HG02943 (cell line): ENCODE measurements around the gene DHODH.
"Not testable (repeated sequence)": the region's sequence is repeated elsewhere in the genome, so short reads cannot be mapped to it uniquely, and the experiment has no call there.

Source experiments
- ATAC-seq: cut with Tn5 transposase; IDR thresholded peaks from one replicate; pipeline ENCODE4 v1.9.1; 2021; ENCODE audit warnings: mild to moderate bottlenecking, low read depth, moderate library complexity; ENCODE audit not compliant: unreplicated experiment

Gene DHODH

DNA sequence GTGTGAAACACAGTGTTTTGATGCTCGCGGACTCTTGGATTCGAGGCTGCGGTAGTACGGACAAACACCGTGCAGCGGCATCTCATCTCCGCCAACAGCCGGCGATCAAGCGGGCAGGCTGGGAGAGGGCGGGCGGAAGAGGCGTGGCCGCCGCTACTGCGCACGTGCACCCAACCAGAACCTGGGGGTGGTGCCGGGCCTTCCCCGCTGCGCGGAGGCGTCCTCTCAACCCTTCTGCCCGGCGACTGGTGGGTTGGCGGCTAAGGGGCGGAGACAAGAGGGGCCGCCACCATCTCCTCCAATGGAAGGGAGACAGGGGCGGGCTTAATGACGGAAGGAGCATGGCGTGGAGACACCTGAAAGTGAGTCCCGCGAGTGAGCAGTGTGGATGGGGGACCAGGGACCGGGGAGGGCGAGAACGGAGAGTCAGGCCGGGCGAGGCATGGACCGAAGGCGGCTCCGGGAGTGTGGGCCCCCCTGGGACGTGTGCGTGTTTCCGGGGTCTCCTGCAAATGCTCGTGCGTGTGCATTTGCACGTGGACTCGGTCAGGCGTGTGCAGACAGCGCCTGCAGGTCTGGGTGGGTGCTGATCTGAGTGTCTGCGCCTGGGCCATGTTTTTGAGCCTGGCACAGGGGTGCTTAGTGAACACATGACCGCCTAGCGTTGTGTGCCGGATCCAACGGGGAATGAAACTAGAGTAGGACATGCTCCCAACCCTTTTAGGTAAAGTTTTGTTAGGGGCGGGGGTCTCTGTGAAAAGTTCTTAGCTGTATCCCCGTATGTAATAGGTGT is at the start of gene DHODH:
DHODH (plus strand) TSS at position 321 of the 793 bp plus-strand sequence; CDS start at position 342, 21 bp downstream.
- peak; percentile 98 for ATAC-seq

DNA sequence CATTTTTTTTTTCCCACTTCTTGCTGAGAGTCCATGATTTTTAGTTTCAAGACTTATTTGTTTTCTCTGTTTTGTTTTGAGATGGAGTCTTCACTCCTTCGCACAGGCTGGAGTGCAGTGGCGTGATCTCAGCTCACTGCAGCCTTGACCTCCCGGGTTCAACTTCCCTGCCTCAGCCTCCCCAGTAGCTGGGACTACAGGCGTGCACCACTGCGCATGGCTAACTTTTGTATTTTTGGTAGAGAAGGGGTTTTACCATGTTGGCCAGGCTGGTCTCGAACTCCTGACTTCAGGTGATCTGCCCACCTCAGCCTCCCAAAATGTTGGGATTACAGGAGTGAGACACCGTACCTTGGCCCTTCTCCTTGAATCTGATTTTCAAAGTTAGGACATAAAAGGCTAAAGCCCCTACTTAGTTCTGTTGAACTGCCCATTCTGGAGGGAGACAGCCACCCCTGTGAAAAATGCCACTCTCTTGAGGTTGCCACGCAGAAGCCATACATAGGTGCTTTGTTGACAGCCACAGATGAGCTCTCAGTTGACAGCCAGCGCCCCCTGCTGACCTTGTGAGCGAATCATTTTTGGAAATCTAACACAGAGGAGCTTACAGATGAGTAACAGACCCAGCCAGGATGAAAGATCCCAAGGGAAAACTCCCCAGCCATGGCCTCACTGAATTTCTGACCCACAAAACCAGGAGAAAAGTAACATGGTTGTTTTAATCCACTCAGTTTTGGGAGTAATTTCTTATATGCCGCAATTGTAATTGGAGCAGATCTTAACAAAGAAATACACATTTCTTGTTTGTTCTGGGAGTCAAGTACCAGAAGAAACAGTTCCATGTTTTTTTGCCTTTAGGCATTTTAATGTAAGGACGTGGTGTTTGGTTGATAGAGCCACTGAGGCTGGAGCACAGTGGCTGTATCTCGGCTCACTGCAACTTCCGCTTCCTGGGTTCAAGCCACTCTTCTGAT is 47.2 kb upstream of the DHODH start:
- ATAC-seq = peak; percentile 68

DNA sequence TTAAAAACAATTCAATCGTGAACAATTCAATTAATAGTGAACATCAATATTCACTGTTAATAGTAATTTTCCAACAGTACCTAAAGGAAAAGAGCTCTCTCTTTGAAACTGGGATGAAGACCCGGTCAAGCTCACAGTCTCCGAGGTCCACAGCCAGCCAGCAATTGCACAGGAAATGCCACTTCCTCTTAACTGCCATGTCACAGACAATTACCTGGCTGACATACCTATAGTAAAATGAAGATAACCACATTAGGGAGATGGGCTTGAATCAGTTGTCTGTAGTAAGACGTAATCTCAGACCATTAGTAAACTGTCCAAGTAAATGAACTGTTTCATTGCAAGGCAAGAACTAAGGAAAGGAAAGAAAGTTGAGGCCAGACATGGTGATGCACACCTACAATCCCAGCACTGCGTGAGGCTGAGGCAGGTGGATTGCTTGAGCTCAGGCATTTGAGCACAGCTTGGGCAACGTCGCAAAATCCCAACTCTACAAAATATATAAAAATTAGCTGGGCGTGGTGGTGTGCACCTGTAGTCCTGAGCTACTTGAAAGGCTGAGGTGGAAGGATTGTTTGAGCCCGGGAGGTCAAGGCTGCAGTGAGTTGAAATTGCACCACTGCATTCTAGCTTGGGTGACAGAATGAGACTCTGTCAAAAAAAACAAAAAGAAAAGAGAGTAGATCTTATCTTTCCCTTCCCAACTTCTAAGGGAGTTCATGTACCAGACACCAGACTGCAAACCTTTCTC is 45.2 kb upstream of the DHODH start:
- no peak for ATAC-seq

DNA sequence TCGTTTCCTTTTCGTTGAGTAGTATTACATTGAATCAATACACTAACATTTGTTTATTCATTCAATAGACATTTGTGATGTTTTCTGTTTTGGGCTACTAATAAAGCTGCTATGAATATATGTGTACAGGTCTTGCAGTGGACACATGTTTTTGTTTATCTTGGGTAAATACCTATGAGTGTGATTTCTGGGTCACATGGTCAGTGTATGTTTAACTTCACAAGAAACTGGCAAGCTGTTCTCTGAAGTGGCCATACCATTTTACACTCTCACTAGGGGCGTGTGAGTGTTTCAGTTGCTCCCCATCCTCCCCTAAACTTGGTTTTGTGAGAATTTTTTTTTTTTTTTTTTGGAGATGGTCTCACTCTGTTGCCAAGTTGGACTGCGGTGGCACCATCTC is 43.3 kb upstream of the DHODH start:
- no peak for ATAC-seq

DNA sequence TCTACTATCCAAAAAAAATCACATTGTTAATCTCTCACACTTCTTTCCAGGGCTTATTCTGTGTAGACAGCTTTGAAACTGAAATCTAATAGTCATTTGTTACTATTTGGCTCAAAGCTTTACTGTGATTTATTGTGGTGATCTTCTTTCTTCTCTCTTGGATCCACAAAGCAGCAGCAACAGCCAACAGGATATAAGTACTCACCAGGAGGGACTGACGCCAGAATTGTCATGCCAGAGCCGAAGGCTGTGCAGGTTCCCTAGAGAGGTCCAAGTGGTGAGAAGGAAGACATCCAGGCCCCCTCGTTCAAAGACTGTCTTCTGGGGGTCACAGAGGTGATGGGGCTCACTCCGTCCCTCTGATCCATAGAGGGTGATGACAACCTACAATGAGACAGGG is 41.6 kb upstream of the DHODH start:
- no peak for ATAC-seq

DNA sequence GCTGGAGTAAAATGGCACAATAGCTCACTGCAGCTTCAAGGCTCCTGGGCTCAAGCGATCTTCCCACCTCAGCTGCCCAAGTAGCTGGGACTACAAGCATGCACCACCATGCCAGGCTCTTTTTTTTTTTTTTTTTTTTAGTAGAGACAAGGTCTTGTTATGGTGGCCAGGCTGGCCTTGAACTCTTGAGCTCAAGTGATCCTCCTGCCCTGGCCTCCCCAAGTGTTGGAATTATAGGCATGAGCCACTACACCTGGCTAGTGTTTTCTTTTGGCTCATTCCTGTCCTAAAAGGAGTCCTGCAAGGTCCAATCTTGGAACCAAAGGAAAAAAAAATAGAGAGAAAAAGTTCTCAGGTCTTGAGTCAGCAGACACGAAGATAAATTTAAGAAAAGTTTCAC is 39.2 kb upstream of the DHODH start:
- ATAC-seq = no peak

DNA sequence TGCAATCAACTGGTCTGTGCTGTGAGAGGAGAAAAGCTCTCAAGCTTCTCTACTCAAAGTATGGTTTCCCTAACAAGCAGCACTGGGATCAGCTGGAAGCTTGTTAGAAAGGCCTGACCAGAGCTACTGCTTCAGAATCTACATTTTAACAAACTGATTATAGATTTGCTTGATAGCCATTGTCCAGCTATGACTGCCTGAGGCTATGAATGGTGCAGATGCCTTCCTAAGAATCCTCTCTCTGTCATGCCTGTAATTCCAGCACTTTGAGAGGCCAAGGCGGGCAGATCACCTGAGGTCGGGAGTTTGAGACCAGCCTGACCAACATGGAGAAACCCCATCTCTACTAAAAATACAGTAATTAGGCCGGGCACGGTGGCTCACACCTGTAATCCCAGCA is 37.0 kb upstream of the DHODH start:
- no peak for ATAC-seq

DNA sequence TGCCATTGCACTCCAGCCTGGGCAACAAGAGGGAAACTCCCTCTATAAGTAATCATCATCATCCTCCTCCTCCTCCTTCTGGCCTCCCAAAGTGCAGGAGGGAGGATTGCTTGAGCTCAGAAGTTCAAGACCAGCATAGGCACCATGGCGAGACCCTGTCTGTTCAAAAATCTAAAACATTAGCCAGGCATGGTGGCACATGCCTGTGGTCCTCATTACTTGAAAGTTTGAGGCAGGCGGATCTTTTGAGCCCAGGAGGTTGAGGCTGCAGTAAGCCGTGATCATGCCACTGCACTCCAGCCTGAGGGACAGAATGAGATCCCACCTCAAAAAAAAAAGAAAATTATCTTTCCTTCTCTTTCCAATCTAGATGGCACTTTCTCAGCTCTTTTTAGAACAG is 36.2 kb upstream of the DHODH start:
- no peak for ATAC-seq

DNA sequence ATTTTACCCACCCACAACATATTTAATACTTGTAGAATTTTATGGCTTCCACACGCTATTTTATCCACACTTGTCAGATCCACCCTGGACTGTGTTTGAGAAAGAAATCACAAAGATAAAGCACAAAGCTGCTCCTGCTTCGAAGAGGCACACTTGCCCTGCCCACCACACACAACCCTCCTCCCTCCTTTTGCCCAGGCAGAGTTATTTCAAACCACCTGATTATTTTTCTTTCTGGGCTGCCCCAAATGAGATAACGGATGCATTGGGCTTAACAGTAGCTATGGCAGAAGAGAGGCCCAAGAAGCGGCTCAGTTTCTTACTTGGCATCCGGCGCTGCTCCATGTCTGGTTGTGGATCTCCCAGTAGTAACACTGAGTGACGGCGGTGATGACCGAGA is 35.5 kb upstream of the DHODH start:
- ATAC-seq = no peak

DNA sequence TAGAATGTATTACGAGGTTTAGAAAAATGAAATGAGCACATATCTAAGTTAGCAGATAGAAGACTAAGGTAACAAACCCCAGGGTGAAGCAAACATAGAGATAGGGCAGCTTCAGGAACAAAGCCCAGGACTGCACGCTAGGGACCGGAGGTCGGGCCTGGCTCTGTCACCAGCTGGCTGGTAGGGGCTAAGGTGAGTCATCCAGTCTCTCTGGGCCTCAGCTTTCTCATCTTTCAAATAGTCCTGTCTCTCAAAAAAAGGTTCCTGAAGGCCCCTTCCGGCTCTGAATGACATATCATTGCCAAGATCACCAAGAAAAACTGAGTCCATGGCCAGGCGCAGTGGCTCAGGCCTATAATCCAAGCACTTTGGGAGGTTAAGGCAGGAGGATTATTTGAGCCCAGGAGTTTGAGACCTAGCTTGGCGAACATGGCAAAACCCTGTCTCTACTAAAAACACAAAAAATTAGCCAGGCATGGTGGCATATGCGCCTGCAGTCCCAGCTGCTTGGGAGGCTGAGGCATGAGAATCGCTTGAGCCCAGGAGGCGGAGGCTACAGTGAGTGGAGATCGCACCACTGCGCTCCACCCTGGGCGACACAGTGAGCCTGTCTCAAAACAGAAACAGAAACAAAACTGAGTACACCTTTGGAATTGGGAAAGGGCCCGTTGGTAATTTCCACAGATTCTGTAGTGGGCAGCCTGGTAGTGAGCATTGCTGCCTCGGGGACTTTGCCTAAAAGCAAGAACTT is 34.3 kb upstream of the DHODH start:
- no peak for ATAC-seq

DNA sequence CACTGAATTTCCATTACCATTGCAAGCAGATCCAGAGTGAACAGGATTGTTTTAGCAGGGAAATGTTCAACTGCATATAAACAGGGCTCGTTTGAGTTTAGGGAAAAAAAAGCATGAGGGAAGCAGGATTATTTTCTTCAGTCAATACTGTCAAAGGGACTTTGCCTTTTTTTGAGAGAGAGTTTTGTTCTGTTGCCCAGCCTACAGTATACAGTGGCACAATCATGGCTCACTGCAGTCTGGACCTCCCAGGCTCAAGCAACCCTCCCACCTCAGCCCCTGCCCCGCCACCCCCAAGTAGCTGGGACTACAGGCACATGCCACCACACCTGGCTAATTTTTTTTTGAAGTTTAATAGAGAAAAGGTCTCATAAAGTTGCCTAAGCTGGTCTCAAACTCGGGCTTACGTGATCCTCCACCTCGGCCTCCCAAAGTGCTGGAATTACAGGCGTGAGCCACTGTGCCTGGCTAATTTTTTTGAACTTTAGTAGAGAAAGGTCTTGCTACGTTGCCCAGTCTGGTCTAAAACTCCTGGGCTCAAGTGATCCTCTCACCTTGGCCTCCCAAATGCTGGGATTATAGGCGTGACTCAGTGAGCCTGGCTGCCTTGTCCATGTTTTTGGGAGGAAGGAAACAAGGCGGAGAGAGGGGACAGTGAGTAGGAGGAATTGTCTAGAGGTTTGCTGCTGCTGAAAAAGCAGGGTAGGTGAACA is 23.1 kb upstream of the DHODH start:
- no peak for ATAC-seq

DNA sequence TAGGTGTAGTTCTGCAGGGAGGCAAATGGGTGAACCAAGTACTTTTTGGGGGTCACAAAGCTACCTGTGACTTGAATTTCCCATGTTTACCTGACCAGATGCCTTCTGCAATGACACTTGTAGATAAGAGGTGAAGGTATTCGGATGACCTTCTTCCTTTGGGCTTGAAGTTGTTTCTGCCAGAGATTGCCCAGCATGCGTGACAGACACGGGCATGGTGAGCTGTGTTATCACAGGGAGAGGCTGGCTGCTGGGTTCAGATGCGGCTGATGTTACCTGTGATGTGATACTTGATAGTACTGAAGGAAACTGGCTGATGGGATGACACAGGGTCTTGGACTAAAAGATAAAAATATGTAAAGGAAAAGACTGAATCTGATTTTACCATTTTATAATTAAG is 22.4 kb upstream of the DHODH start:
- no peak for ATAC-seq

DNA sequence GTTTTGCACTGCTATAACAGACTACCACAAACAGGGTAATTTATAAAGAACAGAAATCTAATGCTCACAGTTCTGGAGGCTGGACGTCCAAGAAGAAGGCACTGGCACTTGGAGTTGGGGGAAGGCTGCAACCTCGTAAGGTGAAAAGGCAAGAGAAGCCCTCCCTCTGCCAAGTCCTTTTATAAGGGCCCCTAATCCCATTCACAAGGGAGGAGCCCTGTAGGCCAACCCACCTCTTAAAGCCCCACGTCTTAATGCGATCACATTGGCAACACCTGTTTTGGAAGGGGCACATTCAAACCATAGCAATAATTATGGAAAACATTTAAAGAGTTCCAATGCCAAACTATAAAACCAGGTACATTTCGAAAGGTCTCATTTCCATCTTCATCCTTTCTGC is 13.5 kb upstream of the DHODH start:
- no peak for ATAC-seq

DNA sequence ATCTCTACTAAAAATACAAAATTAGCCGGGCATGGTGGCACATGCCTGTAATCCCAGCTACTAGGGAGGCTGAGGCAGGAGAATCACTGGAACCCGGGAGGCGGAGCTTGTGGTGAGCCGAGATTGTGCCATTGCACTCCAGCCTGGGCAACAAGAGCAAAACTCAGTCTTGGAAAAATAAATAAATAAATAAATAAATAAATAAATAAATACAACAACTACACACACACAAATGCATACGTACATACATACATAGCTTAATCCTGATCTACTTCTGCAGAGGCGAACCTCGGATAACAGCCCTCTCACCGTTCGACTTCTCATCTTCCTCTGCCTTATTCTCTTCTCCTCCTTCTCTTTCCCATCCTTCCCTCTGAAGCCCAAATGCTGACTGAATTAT is 11.0 kb upstream of the DHODH start:
- ATAC-seq = not testable (repeated sequence)

DNA sequence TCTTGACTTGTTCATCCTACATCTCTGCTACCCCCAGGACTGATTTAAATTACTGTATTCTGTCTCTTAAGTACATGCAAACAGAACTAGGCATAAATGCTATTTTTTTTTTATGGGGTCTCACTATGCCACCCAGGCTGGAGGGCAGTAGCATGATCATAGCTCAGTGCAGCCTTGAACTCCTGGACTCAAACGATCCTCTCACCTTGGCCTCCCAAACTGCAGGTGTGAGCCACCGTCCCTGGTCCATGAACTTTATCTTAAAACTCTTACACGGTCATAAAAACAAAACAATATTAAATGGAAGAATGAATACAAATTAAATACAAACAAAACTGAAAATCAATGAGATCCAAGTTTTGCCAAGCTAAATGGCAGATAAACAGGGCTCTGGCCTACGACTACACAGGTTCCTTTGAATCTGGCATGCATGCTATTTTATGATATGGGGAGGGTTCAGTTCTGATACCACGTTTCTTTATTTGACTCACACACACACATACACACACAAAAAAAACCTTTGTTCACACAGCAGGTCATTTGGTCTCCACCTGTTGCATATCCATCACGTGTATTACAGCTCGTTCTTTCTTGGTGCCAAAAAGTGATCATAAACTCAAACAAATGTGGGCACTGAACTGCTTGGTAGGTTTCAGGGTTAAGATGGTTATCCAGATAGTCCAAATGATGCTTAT is 7.2 kb upstream of the DHODH start:
- no peak for ATAC-seq

DNA sequence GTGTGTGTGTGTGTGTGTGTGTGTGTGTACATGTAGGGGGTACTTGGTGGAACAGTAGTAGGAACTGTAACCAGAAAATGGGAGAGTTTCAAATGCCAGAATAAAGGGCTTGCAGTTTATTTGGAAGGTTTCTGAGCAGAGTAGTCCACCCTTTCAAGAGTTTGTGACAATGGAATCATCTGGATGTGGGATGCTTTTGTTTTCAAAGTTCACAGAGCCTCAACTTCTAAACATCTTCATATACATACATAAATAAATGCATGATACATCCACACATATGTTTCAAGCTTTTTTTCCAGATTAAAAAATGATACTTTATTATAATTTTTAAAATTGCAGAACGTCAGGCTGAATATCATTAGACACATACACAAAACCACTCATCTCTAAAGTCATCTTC is 5.9 kb upstream of the DHODH start:
- no peak for ATAC-seq

DNA sequence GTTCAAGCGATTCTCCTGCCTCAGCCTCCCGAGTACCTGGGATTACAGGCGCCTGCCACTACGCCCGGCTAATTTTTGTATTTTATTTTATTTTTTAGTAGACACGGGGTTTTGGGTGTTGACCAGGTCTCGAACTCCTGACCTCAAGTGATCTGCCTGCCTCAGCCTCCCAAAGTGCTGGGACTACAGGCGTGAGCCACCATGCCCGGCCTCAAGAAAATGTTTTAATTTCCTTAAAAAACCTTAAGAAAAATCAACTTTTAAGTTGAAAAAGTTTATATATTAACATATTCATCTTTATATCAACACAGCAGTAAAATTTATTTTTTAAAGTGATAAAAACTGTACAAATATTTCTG is 500 bp upstream of the DHODH start:
- ATAC-seq = not testable (repeated sequence)

DNA sequence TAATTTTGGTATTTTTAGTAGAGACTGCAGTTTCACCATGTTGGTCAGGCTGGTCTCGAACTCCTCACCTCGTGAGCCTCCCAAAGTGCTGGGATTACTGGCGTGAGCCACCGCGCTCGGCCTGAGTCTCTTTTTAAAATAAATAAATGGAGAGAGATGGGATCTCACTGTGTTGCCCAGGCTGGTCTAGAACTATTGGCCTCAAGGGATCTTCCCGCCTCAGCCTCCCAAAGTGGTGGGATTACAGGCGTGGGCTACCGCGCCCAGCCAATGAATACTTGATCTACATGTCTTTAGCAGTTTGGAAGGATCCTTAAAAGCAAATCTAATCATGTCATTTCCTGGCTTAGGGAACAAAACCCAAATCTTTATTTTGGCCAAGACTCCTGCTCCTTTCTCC is 1.2 kb downstream of the DHODH start:
- no peak for ATAC-seq

DNA sequence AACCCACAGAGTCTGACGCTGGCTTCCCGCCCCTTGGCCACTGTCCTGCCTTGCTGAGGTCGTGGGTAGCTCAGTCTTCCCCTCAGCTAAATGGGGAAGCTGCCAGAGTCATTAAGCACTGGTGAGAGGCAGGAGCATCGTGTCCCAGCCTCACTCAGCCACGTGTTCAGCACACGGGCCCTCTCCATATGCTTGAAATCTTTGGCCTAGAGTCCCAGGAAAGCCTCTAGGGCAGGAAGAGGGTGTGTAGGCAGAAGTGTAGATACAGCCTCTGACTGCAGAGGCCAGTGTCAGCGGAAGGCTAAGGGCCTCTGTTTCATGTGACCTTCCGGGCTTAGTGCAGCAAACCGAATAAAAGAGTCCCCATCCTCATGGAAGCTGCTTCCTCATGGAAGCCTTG is 4.1 kb downstream of the DHODH start:
- ATAC-seq = no peak
